Ectodermal cell (in vitro differentiated cells): ENCODE data around the gene KLHL10.
A peak's percentile ranks its signal among the peaks of the same experiment; 100 is the strongest.

Experiments
- H3K27ac ChIP-seq: 2 replicates; pipeline ENCODE4 v1.7.0; 2013; ENCODE audit warnings: mild to moderate bottlenecking, low read depth, low read length; ENCODE audit not compliant: insufficient read depth, poor library complexity, severe bottlenecking
- H3K27me3 ChIP-seq: 2 replicates; pipeline ENCODE4 v1.7.0; 2013; ENCODE audit warnings: mild to moderate bottlenecking, low read length; ENCODE audit not compliant: insufficient read depth, control insufficient read depth, poor library complexity, severe bottlenecking
- H3K36me3 ChIP-seq: one replicate; pipeline ENCODE4 v1.7.0; 2013; ENCODE audit warnings: low read length; ENCODE audit not compliant: control insufficient read depth, insufficient read depth
- H3K4me1 ChIP-seq: one replicate; pipeline ENCODE4 v1.7.0; 2013; ENCODE audit warnings: low read length; ENCODE audit not compliant: control insufficient read depth, insufficient read depth
- H3K4me3 ChIP-seq: 2 replicates; pipeline ENCODE4 v1.7.0; 2013; ENCODE audit warnings: low read depth, low read length, control low read depth; ENCODE audit not compliant: insufficient read depth
- H3K9me3 ChIP-seq: 2 replicates; pipeline ENCODE4 v1.7.0; 2013; ENCODE audit warnings: mild to moderate bottlenecking, low read length, moderate library complexity; ENCODE audit not compliant: control insufficient read depth
- WGBS, 2 experiments: methylation state at CpG; one replicate each; pipeline ENCODE4 v1.1.7; 2013; ENCODE audit warnings: missing lambda C conversion rate in 2 of 2; 5-methylcytosine and 5-hydroxymethylcytosine counted together

Gene KLHL10

GRCh38 chr17:41860254-41860931 is 22.8 kb downstream of the KLHL10 start:
- no peak overlapping the region for H3K27ac ChIP-seq
- no peaks in the 10 kb centered on the region for H3K36me3 ChIP-seq
- no peaks in the 10 kb centered on the region for H3K27me3 ChIP-seq
- no peak overlapping the region for H3K4me3 ChIP-seq
- no peaks in the 10 kb centered on the region for H3K9me3 ChIP-seq
- peaks cover 15% of the 10 kb centered on the region for H3K4me1 ChIP-seq
- 66 to 74% methylated on average over 3 of the region's 3 CpGs for WGBS, 2 experiments

GRCh38 chr17:41863074-41863848 is 25.6 kb downstream of the KLHL10 start:
- H3K4me1 ChIP-seq: peaks cover 15% of the 10 kb centered on the region
- H3K27ac ChIP-seq: no peak overlapping the region
- H3K9me3 ChIP-seq: no peaks in the 10 kb centered on the region
- H3K36me3 ChIP-seq: peaks cover 10% of the 10 kb centered on the region
- H3K27me3 ChIP-seq: no peaks in the 10 kb centered on the region
- H3K4me3 ChIP-seq: peak overlapping the region; percentile 99
- 76 to 78% methylated on average over 18 of the region's 18 CpGs for WGBS, 2 experiments

- no peaks in the 10 kb centered on the region for H3K9me3 ChIP-seq
- peaks cover 15% of the 10 kb centered on the region for H3K4me1 ChIP-seq
- WGBS, 2 experiments: 0% methylated on average over 25 of the region's 25 CpGs
- H3K27ac ChIP-seq: no peak overlapping the region
- H3K36me3 ChIP-seq: peaks cover 20% of the 10 kb centered on the region
- no peaks in the 10 kb centered on the region for H3K27me3 ChIP-seq
- H3K4me3 ChIP-seq: peak overlapping the region; percentile 99
These were observed 26.8 kb downstream of the KLHL10 start for GRCh38 chr17:41864498-41864835.

- Histone ChIP-seq H3K9me3 (no peaks in the 10 kb centered on the region), H3K27me3 (no peaks in the 10 kb centered on the region), H3K36me3 (peaks cover 24% of the 10 kb centered on the region), H3K4me3 (peak within 1 kb of the TSS; percentile 99), H3K27ac (peak within 1 kb of the TSS; percentile 72), H3K4me1 (peaks cover 15% of the 10 kb centered on the region)
- 0% methylated on average over 90 of the region's 90 CpGs for WGBS, 2 experiments
These were observed 27.4 kb downstream of the KLHL10 start, which contains the start of gene KLHL11 for GRCh38 chr17:41864836-41865595. TSS of gene KLHL11 (minus strand) at chr17:41865423. CDS start at chr17:41865370, 53 bp downstream.

- 17 to 18% methylated on average over 10 of the region's 10 CpGs for WGBS, 2 experiments
- peak overlapping the region; percentile 72 for H3K27ac ChIP-seq
These were observed 27.9 kb downstream of the KLHL10 start for GRCh38 chr17:41865596-41865893.

GRCh38 chr17:41868568-41868967 is 30.9 kb downstream of the KLHL10 start:
- Histone ChIP-seq H3K4me3 (no peak overlapping the region), H3K4me1 (peaks cover 6% of the 10 kb centered on the region), H3K9me3 (no peaks in the 10 kb centered on the region), H3K36me3 (peaks cover 52% of the 10 kb centered on the region), H3K27me3 (no peaks in the 10 kb centered on the region), H3K27ac (no peak overlapping the region)
- WGBS, 2 experiments: 96 to 99% methylated on average over 2 to 3 of the region's 3 CpGs

More at GRCh38 chr17:41865596-41865893, 27.9 kb downstream of the KLHL10 start:
- H3K27me3 ChIP-seq: no peaks in the 10 kb centered on the region
- H3K4me3 ChIP-seq: peak overlapping the region; percentile 99
- no peaks in the 10 kb centered on the region for H3K9me3 ChIP-seq
- H3K4me1 ChIP-seq: peaks cover 15% of the 10 kb centered on the region
- peaks cover 25% of the 10 kb centered on the region for H3K36me3 ChIP-seq

GRCh38 chr17:41869426-41869825 is 31.8 kb downstream of the KLHL10 start:
- H3K9me3 ChIP-seq: no peaks in the 10 kb centered on the region
- H3K4me3 ChIP-seq: no peak overlapping the region
- 95 to 96% methylated on average over 9 of the region's 9 CpGs for WGBS, 2 experiments
- no peaks in the 10 kb centered on the region for H3K27me3 ChIP-seq
- peaks cover 60% of the 10 kb centered on the region for H3K36me3 ChIP-seq
- no peaks in the 10 kb centered on the region for H3K4me1 ChIP-seq
- no peak overlapping the region for H3K27ac ChIP-seq

- no peak overlapping the region for H3K4me3 ChIP-seq
- H3K27me3 ChIP-seq: no peaks in the 10 kb centered on the region
- peaks cover 64% of the 10 kb centered on the region for H3K36me3 ChIP-seq
- no peaks in the 10 kb centered on the region for H3K9me3 ChIP-seq
- no peaks in the 10 kb centered on the region for H3K4me1 ChIP-seq
- no peak overlapping the region for H3K27ac ChIP-seq
- 90 to 100% methylated on average over 2 of the region's 2 CpGs for WGBS, 2 experiments
These were observed 32.5 kb downstream of the KLHL10 start for GRCh38 chr17:41870097-41870496.

- H3K4me1 ChIP-seq: no peaks in the 10 kb centered on the region
- no peaks in the 10 kb centered on the region for H3K27me3 ChIP-seq
- no peaks in the 10 kb centered on the region for H3K9me3 ChIP-seq
- WGBS, 2 experiments: 95% methylated on average over 7 of the region's 7 CpGs
- H3K27ac ChIP-seq: no peak overlapping the region
- peaks cover 67% of the 10 kb centered on the region for H3K36me3 ChIP-seq
- no peak overlapping the region for H3K4me3 ChIP-seq
These were observed 33.0 kb downstream of the KLHL10 start for GRCh38 chr17:41870627-41871026.

- Histone ChIP-seq H3K36me3 (peaks cover 68% of the 10 kb centered on the region), H3K27ac (no peak overlapping the region), H3K4me1 (no peaks in the 10 kb centered on the region)
These were observed 34.2 kb downstream of the KLHL10 start for GRCh38 chr17:41871789-41872188.

More at GRCh38 chr17:41871789-41872188, 34.2 kb downstream of the KLHL10 start:
- Histone ChIP-seq H3K27me3 (no peaks in the 10 kb centered on the region), H3K9me3 (no peaks in the 10 kb centered on the region), H3K4me3 (no peak overlapping the region)
- 96% methylated on average over 10 of the region's 10 CpGs for WGBS, 2 experiments
